Neural cell (in vitro differentiated cells): ENCODE measurements around the gene MGAT5. TPM values are rescaled to one million over a fixed set of nuclear protein-coding genes. Genes with fewer than 3 reads are reported as not detected.

ENCODE experiments used
- H2AFZ ChIP-seq: fragments of 200-600, 300-800 bp; sonication (generic), shearing (Covaris generic); 2 replicates; pipeline ENCODE4 v1.6.0; 2014; ENCODE audit warnings: low read depth, mild to moderate bottlenecking, antibody characterized with exemption, low read length, moderate library complexity
- H3F3A ChIP-seq: fragments of 200-600 bp; shearing (Covaris generic); 2 replicates; pipeline ENCODE4 v1.6.1; 2016; ENCODE audit warnings: mild to moderate bottlenecking, moderate library complexity, mixed read lengths, antibody characterized with exemption, low read length; ENCODE audit not compliant: insufficient read depth, poor library complexity, severe bottlenecking
- H3K27ac ChIP-seq: fragments of 200-600, 300-800 bp; sonication (generic), shearing (Covaris generic); 2 replicates; pipeline ENCODE4 v1.5.1; 2014; ENCODE audit warnings: mild to moderate bottlenecking, low read length, moderate library complexity
- H3K27me3 ChIP-seq: fragments of 300-800, 200-600 bp; sonication (generic), shearing (Covaris generic); 2 replicates; pipeline ENCODE4 v1.6.0; 2014; ENCODE audit warnings: mild to moderate bottlenecking, low read depth, low read length, moderate library complexity; ENCODE audit not compliant: insufficient read depth
- H3K36me3 ChIP-seq: fragments of 300-800, 200-600 bp; sonication (generic), shearing (Covaris generic); 2 replicates; pipeline ENCODE4 v1.5.1; 2014; ENCODE audit warnings: mild to moderate bottlenecking, antibody characterized with exemption, low read length, moderate library complexity; ENCODE audit not compliant: insufficient read depth
- H3K4me2 ChIP-seq: fragments of 300-800, 200-600 bp; sonication (generic), shearing (Covaris generic); 2 replicates; pipeline ENCODE4 v1.6.0; 2014; ENCODE audit warnings: mild to moderate bottlenecking, low read length
- H3K4me3 ChIP-seq: fragments of 300-800, 200-600 bp; sonication (generic), shearing (Covaris generic); 2 replicates; pipeline ENCODE4 v1.5.1; 2014; ENCODE audit warnings: mild to moderate bottlenecking, low read length, moderate library complexity
- H3K79me2 ChIP-seq: fragments of 200-600 bp; shearing (Covaris generic); replicated peaks from 2 replicates; pipeline ENCODE4 v1.6.0; 2014; ENCODE audit warnings: mild to moderate bottlenecking, low read length, moderate library complexity; ENCODE audit not compliant: insufficient read depth
- H3K9ac ChIP-seq: fragments of 300-800, 200-600 bp; sonication (generic), shearing (Covaris generic); 2 replicates; pipeline ENCODE4 v1.6.1; 2016; ENCODE audit warnings: mild to moderate bottlenecking, low read length, mixed read lengths
- H3K9me2 ChIP-seq: fragments of 200-600 bp; shearing (Covaris generic); 2 replicates; pipeline ENCODE4 v1.6.1; 2016; ENCODE audit warnings: mild to moderate bottlenecking, low read length, mixed read lengths; ENCODE audit not compliant: insufficient read depth
- H3K9me3 ChIP-seq: fragments of 200-600, 300-800 bp; sonication (generic), shearing (Covaris generic); 2 replicates; pipeline ENCODE4 v1.6.1; 2016; ENCODE audit warnings: mild to moderate bottlenecking, mixed run types, low read length, moderate library complexity, mixed read lengths
- H4K20me1 ChIP-seq: fragments of 200-600 bp; shearing (Covaris generic); 2 replicates; pipeline ENCODE4 v1.6.1; 2016; ENCODE audit warnings: mild to moderate bottlenecking, mixed run types; ENCODE audit not compliant: insufficient read depth
- EP300 ChIP-seq: fragments of 450-650 bp; conservative IDR thresholded peaks from 2 replicates; pipeline ENCODE4 v1.6.1; 2014; ENCODE audit warnings: antibody characterized with exemption, mild to moderate bottlenecking, moderate library complexity; ENCODE audit not compliant: poor library complexity, severe bottlenecking
- EZH2 ChIP-seq: fragments of 200-600, 300-800 bp; shearing (Covaris generic), sonication (generic); IDR thresholded peaks from 2 replicates; pipeline ENCODE4 v1.6.1; 2014; ENCODE audit warnings: antibody characterized with exemption, low read length, borderline replicate concordance, mild to moderate bottlenecking; ENCODE audit not compliant: insufficient read depth, poor library complexity, severe bottlenecking
- MXI1 ChIP-seq: fragments of 450-650 bp; conservative IDR thresholded peaks from 2 replicates; pipeline ENCODE4 v1.6.1; 2014; ENCODE audit warnings: antibody characterized with exemption, mild to moderate bottlenecking; ENCODE audit not compliant: poor library complexity, severe bottlenecking
- POLR2AphosphoS5 ChIP-seq: IDR thresholded peaks from 2 replicates; pipeline ENCODE4 v1.6.1; 2012
- RAD21 ChIP-seq: fragments of 450-650 bp; conservative IDR thresholded peaks from 2 replicates; pipeline ENCODE4 v1.6.1; 2014; ENCODE audit warnings: antibody characterized with exemption, mild to moderate bottlenecking, moderate library complexity
- SMC3 ChIP-seq: fragments of 450-650 bp; conservative IDR thresholded peaks from 2 replicates; pipeline ENCODE4 v1.6.1; 2014; ENCODE audit warnings: antibody characterized with exemption, mild to moderate bottlenecking, moderate library complexity; ENCODE audit not compliant: poor library complexity
- TAF1 ChIP-seq: IDR thresholded peaks from 2 replicates; pipeline ENCODE4 v1.6.1; 2012; ENCODE audit warnings: low read depth
- polyA plus RNA-seq: library from polyadenylated mRNA; depleted of rRNA; stranded (reverse); fragments of >200 nt; gene quantifications from 2 replicates; pipeline ENCODE4 v1.2.3, GENCODE V29; 2014
- TF ChIP-seq, protein P1 (sequence below): fragments of 450-650 bp; IDR thresholded peaks from 2 replicates; pipeline ENCODE4 v1.5.1; 2014; ENCODE audit warnings: antibody characterized with exemption, mild to moderate bottlenecking, moderate library complexity; ENCODE audit not compliant: poor library complexity, severe bottlenecking
- TF ChIP-seq, protein P2 (sequence below): IDR thresholded peaks from 2 replicates; pipeline ENCODE4 v1.6.1; 2012; ENCODE audit warnings: borderline replicate concordance

The MGAT5 gene
- polyA plus RNA-seq, 1 donor from 2014 or later, result 40.9 TPM

DNA sequence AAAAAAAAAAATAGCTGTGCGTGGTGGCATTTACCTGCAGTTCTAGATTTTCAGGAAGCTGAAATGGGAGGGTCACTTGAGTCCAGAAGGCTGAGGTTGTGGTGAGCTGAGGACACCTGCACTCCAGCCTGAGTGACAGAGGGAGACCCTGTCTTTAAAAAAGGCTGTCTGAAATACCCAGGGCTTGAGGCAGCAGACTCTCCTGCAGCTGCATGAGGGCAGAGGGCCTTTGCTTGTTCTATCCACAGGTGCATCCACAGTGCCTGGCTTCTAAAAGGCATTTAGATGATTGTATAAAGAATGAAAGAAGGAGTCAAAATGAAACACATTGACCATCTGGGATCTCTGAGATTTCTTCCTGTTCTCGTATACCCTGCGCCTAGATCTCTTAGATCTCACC is 152.9 kb downstream of the MGAT5 start:
- no peak overlapping the region for H3K27ac ChIP-seq
- H3K4me3 ChIP-seq, result no peak overlapping the region
- H3K27me3 ChIP-seq, result no peaks in the 10 kb centered on the region
- H3K9ac ChIP-seq, result no peak overlapping the region
- no peaks in the 10 kb centered on the region for H3K9me3 ChIP-seq
- H4K20me1 ChIP-seq, result no peaks in the 10 kb centered on the region
- no peaks in the 10 kb centered on the region for H3K36me3 ChIP-seq
- H3K9me2 ChIP-seq, result no peaks in the 10 kb centered on the region
- no peak overlapping the region for H3K4me2 ChIP-seq
- no peaks in the 10 kb centered on the region for H3F3A ChIP-seq
- H2AFZ ChIP-seq, result no peak overlapping the region
- no peak for TF ChIP-seq EP300
- no peak for TF ChIP-seq SMC3
- TF ChIP-seq, protein P1, sequence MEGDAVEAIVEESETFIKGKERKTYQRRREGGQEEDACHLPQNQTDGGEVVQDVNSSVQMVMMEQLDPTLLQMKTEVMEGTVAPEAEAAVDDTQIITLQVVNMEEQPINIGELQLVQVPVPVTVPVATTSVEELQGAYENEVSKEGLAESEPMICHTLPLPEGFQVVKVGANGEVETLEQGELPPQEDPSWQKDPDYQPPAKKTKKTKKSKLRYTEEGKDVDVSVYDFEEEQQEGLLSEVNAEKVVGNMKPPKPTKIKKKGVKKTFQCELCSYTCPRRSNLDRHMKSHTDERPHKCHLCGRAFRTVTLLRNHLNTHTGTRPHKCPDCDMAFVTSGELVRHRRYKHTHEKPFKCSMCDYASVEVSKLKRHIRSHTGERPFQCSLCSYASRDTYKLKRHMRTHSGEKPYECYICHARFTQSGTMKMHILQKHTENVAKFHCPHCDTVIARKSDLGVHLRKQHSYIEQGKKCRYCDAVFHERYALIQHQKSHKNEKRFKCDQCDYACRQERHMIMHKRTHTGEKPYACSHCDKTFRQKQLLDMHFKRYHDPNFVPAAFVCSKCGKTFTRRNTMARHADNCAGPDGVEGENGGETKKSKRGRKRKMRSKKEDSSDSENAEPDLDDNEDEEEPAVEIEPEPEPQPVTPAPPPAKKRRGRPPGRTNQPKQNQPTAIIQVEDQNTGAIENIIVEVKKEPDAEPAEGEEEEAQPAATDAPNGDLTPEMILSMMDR, result no peak
- TF ChIP-seq MXI1, result no peak
- TF ChIP-seq, protein P2, sequence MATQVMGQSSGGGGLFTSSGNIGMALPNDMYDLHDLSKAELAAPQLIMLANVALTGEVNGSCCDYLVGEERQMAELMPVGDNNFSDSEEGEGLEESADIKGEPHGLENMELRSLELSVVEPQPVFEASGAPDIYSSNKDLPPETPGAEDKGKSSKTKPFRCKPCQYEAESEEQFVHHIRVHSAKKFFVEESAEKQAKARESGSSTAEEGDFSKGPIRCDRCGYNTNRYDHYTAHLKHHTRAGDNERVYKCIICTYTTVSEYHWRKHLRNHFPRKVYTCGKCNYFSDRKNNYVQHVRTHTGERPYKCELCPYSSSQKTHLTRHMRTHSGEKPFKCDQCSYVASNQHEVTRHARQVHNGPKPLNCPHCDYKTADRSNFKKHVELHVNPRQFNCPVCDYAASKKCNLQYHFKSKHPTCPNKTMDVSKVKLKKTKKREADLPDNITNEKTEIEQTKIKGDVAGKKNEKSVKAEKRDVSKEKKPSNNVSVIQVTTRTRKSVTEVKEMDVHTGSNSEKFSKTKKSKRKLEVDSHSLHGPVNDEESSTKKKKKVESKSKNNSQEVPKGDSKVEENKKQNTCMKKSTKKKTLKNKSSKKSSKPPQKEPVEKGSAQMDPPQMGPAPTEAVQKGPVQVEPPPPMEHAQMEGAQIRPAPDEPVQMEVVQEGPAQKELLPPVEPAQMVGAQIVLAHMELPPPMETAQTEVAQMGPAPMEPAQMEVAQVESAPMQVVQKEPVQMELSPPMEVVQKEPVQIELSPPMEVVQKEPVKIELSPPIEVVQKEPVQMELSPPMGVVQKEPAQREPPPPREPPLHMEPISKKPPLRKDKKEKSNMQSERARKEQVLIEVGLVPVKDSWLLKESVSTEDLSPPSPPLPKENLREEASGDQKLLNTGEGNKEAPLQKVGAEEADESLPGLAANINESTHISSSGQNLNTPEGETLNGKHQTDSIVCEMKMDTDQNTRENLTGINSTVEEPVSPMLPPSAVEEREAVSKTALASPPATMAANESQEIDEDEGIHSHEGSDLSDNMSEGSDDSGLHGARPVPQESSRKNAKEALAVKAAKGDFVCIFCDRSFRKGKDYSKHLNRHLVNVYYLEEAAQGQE, result no peak
- no peak for TF ChIP-seq POLR2AphosphoS5
- no peak for TF ChIP-seq RAD21
- TF ChIP-seq EZH2, result no peak
- TF ChIP-seq TAF1, result no peak
- no peaks in the 10 kb centered on the region for H3K79me2 ChIP-seq

DNA sequence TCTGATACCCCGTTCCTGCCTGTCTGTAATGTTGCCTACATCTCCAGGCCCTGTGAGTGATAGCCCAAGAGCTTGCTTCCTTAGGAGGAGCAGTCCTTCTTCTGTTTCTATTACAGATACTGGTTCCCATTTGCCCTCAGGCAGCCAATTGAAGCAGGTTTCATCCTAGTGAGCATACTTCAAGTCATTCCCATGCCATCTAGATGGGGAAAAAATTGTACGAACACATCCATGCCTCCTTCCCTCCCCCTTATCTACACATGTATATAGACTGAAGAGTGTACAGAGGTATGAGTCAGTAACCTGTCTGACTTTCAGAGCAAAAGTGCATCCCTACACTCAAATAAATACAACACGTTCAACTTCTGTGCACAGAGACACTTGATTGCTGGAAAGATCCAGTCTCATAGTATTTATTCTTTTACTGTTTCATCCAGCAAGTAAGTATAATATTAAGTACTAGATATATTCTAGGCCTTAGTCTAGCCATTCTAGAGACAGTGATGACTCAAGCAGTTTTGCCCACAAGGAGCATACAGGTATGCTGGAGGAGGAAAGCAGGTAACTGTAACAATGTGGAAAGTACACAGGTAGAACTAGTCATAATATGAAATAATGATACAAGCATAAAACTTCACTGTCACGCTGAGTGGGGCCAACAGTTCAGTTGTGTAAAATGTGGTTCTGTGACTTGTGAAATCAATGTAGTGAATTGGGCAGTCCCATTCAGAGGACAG is 153.4 kb downstream of the MGAT5 start:
- Histone ChIP-seq H4K20me1 (no peaks in the 10 kb centered on the region), H3K27me3 (no peaks in the 10 kb centered on the region), H3F3A (no peaks in the 10 kb centered on the region), H3K9me2 (no peaks in the 10 kb centered on the region), H3K36me3 (no peaks in the 10 kb centered on the region), H2AFZ (no peak overlapping the region), H3K27ac (no peak overlapping the region), H3K9ac (no peak overlapping the region), H3K9me3 (no peaks in the 10 kb centered on the region), H3K4me3 (no peak overlapping the region), H3K79me2 (no peaks in the 10 kb centered on the region), H3K4me2 (no peak overlapping the region)
- TF ChIP-seq EZH2 (no peak), SMC3 (no peak), MXI1 (no peak), EP300 (no peak), TAF1 (no peak), POLR2AphosphoS5 (no peak), RAD21 (no peak)
- TF ChIP-seq, protein P1, result no peak
- TF ChIP-seq, protein P2, result no peak
